Measurements from ENCODE around the gene VPS4B.

The VPS4B gene

GRCh38 chr18:63427558-63427957 is 5.3 kb upstream of the VPS4B start:
- no peak for DNase-seq

GRCh38 chr18:63422864-63423304 is 608 bp upstream of the VPS4B start:
- no peak for DNase-seq

GRCh38 chr18:63421514-63421913 is 762 bp downstream of the VPS4B start:
- no peak for DNase-seq

GRCh38 chr18:63412953-63413352 is 9.3 kb downstream of the VPS4B start:
- no peak for DNase-seq

- no peak for DNase-seq
These were observed 11.5 kb downstream of the VPS4B start for GRCh38 chr18:63410792-63411191.

GRCh38 chr18:63409301-63409700 is 13.0 kb downstream of the VPS4B start:
- no peak for DNase-seq

- DNase-seq, result no peak
These were observed 14.5 kb downstream of the VPS4B start for GRCh38 chr18:63407734-63408133.

GRCh38 chr18:63405986-63406385 is 16.3 kb downstream of the VPS4B start:
- no peak for DNase-seq

GRCh38 chr18:63402246-63403162 is 19.8 kb downstream of the VPS4B start:
- no peak for DNase-seq

- no peak for DNase-seq
These were observed 23.0 kb downstream of the VPS4B start for GRCh38 chr18:63399300-63399699.

GRCh38 chr18:63397349-63397748 is 24.9 kb downstream of the VPS4B start:
- DNase-seq, result no peak

- DNase-seq, result no peak
These were observed 26.8 kb downstream of the VPS4B start for GRCh38 chr18:63395503-63395902.

- DNase-seq, result no peak
These were observed 27.3 kb downstream of the VPS4B start for GRCh38 chr18:63394954-63395353.

- no peak for DNase-seq
These were observed 34.4 kb downstream of the VPS4B start for GRCh38 chr18:63387861-63388260.

GRCh38 chr18:63382843-63383242 is 39.4 kb downstream of the VPS4B start:
- no peak for DNase-seq

- no peak for DNase-seq
These were observed 42.7 kb downstream of the VPS4B start for GRCh38 chr18:63379639-63379962.

GRCh38 chr18:63378919-63379638 is 43.2 kb downstream of the VPS4B start:
- DNase-seq, result no peak

GRCh38 chr18:63377275-63377980 is 44.8 kb downstream of the VPS4B start:
- DNase-seq, result no peak

GRCh38 chr18:63376538-63376937 is 45.7 kb downstream of the VPS4B start:
- no peak for DNase-seq

GRCh38 chr18:63374540-63374939 is 47.7 kb downstream of the VPS4B start:
- DNase-seq, result no peak

GRCh38 chr18:63373161-63373560 is 49.1 kb downstream of the VPS4B start:
- DNase-seq, result no peak

GRCh38 chr18:63368611-63369010 is 53.7 kb downstream of the VPS4B start:
- no peak for DNase-seq
